HG03432 (cell line): Measurements from ENCODE around the gene PDC.
"Not testable (repeated sequence)": the region's sequence is repeated elsewhere in the genome, so short reads cannot be mapped to it uniquely, and the experiment has no call there.

Experiments used
- ATAC-seq: cut with Tn5 transposase; IDR thresholded peaks from one replicate; pipeline ENCODE4 v1.9.1; 2021; ENCODE audit warnings: mild to moderate bottlenecking, moderate library complexity; ENCODE audit not compliant: unreplicated experiment

The PDC gene

DNA sequence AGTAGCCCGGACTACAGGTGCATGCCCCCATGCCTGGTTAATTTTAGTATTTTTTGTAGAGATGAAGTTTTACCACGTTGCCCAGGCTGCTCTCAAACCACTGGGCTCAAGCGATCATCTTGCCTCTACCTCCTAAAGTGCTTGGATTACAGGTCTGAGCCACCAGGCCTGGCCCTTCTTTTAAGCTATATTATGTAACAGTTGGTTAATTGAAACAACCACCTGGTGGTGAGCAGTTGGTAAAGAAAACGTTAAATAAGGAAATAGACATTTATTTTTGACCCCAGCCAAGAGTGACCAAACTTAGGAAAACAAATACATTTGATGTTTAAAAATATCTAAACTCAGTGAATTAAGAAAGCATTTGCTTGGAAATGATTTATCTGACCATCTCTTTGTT is 12.1 kb upstream of the PDC start:
- no peak for ATAC-seq

DNA sequence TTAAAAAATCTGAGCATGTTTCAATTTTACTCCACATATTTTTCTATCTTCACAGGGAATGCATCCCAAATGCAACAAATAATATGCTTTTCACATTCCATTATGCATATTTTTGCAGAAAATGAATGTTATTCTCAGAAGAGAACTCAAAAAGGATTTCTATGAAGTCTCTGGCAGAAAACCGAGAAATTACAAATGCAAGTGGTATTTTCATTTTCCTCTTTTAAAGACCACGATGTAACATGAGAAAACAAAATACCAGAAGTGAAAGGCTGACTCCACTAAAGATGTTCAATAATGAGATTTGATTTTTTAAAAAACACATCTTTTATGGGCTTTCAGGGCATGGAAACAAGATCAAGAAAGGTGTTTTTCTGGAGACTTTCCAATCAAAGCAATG is 5.0 kb upstream of the PDC start:
- no peak for ATAC-seq

DNA sequence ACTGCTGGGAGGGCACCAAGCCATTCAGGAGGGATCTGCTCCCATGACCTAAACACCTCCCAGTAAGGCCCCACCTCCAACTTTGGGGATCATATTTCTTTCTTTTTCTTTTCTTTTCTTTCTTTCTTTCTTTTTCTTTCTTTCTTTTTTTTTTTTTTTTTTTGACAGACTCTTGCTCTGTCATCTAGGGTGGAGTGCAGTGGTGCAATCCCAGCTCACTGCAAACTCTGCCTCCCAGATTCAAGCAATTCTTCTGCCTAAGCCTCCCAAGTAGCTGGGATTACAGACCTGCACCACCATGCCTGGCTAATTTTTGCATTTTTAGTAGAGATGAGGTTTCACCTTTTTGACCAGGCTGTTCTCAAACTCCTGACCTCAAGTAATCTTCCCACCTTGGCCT is 4.6 kb upstream of the PDC start:
- ATAC-seq: not testable (repeated sequence)

DNA sequence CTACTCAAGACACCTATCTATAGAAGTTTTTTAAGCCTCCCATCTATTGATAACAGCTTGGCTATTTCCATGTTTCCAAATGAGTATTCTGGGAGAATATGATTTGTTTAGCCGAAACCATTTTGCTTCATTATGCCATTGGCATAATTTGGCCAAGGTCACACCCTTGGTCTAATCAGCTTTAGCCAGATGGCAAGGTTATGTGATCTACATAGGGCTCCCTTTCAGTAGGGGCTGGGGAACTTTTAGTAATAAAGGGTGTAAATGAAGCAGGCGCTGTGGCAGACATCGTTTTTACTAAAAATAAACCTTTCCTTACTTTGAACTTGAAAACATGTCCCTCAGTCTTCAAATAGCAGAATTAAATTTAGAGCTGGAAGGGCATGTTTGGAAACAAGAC is 3.0 kb upstream of the PDC start:
- no peak for ATAC-seq

DNA sequence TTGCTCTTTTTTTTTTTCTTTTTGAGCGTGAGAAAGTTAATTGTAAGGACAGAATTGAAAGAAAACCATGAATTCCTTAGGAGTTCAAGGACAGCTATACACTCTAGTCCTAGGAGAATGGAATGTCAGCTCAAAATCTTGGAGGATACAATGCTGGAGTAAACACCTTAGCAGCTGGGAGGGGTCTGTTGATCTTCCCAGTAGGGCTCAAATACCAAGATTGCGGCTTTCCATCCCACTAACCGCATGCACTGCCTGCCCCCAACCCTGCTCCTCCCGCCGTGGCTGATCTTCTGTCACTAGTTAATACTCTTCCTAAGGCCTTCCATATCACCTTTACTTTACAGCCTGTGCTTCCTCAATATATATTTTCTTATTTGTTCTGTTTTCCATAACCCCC is 2.6 kb upstream of the PDC start:
- no peak for ATAC-seq

DNA sequence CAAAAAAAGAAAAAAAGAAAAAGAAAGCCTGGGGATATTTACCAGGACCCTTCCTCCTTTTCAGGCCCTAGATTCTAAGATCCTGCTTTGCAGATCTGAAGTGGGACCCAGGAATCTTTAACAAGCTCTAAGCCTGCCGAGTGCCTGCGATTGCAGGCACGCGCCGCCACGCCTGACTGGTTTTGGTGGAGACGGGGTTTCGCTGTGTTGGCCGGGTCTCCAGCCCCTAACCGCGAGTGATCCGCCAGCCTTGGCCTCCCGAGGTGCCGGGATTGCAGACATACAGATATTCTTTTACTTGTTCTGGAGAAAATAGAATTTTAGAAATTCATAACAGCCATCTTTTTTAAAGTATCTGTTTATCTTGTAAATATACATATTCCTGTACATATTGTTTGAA is 1.8 kb downstream of the PDC start:
- not testable (repeated sequence) for ATAC-seq

- ATAC-seq: no peak
Observed at GRCh38 chr1:186456729-186457255, 4.1 kb downstream of the PDC start.

- ATAC-seq: no peak
Observed at GRCh38 chr1:186454981-186455380, 5.9 kb downstream of the PDC start.

GRCh38 chr1:186446152-186446551 is 14.8 kb downstream of the PDC start:
- ATAC-seq: no peak

DNA sequence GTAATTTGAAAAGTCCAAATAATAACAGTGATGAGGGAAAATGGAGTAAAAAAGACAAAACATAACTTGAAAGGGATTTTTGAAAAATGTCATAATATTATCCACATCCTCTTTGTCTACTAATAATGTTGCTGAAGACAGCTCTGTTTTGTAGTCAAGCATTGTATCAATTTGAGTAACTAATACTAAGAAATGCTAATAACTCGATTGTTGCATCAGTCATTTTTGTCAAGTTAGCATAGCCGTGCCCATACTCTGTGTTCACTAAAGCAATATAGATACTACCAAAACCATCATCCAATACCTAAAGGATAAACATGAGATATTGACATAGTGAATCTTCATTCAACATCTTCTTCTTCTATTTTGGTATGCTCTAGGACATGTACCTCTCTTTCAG is 17.3 kb downstream of the PDC start:
- ATAC-seq: peak; percentile 55

- ATAC-seq: no peak
Observed at GRCh38 chr1:186442651-186443375, 18.1 kb downstream of the PDC start.

DNA sequence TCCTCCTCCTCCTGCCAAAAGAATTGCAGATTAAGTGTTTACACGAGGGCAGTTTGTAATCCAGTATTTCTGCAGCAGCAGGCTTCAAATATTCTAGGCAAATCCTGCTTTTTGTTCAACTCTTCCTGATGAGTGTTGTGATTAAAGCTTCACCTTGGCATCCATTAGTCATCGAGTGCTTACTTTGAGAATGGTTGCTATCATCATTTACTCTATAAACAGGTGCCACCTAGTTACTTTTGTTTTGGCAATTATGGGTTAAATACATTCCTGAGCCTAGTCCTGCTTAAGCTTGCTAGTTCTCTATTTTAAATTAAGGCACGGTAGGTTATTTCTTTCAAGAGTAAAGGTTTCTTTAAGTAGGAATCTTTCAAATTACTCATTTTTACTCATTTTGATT is 20.3 kb downstream of the PDC start:
- ATAC-seq: no peak

DNA sequence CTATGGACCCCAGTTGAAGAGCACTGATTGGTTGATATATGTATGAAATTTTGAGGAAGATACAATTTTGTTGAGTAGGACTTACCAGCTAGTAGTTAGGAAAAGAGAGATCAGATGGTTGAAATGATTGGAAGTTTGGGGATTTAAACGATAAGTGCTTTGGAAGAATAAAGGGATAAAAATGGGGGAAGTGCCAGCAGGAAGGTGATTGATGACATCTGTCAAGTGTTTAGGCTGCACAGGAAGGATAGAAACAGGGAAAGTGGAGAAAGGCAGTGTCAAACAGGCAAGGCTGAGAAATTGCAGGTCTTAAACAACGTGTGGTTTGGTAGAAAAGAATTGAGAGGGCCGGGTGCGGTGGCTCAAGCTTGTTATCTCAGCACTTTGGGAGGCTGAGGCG is 22.3 kb downstream of the PDC start:
- ATAC-seq: no peak

- no peak for ATAC-seq
Observed at GRCh38 chr1:186435336-186435735, 25.6 kb downstream of the PDC start.

GRCh38 chr1:186429017-186429416 is 31.9 kb downstream of the PDC start:
- no peak for ATAC-seq

GRCh38 chr1:186426118-186426517 is 34.8 kb downstream of the PDC start:
- ATAC-seq: no peak

GRCh38 chr1:186424539-186424938 is 36.4 kb downstream of the PDC start:
- ATAC-seq: no peak

- ATAC-seq: no peak
Observed at GRCh38 chr1:186421446-186421845, 39.5 kb downstream of the PDC start.

DNA sequence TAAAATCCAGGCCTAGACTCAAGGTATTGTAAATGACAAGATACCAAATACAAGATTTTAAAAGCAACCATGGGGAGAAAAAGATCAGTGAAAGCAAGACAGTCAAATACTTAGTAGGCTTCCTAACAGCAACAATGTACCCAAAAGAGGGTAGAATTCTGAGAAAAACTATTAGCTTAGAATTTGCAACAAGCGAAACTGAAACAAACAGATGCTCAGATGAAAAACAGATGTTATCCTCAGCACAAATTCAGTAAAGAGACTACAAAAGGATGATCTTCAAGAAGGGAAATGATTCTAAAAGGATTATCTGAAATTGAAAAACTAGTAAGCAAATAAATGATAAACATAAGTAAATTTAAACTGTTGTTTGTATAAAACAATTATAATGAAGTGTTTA is 40.0 kb downstream of the PDC start:
- ATAC-seq: peak; percentile 95

- ATAC-seq: no peak
Observed at GRCh38 chr1:186420311-186420710, 40.6 kb downstream of the PDC start.

DNA sequence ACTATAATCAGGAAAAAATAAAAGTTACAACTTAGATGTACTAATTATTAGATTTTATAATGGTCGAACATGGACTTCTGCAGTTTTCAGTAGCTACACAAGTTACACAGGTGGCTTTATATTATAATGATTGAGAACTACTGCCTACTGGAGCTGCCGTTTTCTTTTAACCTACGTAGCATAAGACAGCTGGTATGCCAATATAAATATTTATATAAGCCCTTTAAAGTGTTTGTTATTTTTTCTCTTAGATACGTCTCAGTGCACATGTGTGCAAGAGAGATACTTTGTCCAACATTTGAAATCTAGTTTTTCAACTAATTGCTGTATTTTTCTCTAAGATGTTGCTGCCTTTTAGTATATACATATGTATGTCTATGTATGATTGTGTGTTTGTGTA is 42.4 kb downstream of the PDC start:
- ATAC-seq: no peak

DNA sequence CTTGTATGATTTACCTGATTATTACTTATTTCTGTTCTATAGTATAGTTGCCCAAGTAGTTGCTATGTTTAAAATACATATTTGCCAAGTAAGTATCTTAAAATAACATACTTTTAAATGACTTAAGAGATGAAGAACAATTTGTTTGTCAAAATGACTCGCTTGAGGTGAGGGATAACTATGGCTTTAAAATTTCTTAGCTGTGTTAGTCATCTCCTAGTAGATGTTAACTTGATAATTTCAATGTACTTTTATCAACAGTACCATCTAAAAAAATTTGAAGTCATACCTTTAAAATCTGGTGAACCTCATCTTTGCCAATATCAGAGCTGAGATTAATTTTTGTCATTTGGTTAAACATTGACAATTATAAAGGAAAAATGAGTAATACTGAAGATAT is 47.6 kb downstream of the PDC start:
- no peak for ATAC-seq

GRCh38 chr1:186409091-186409490 is 51.8 kb downstream of the PDC start:
- peak; percentile 83 for ATAC-seq
